Keratinocyte (primary cell): ENCODE measurements around the gene PAX5. TPM values are rescaled to one million over a fixed set of nuclear protein-coding genes. Genes with fewer than 3 reads are reported as not detected.

Experiments used
- DNase-seq: peaks from one replicate; pipeline ENCODE4 v3.0.0-alpha.2; 2011; ENCODE audit warnings: low read depth, missing footprints, low spot score
- FAIRE-seq: peaks from 2 replicates; lab custom pipeline; 2011; peaks lifted over from hg19 to GRCh38; lab: Jason Lieb, UNC
- H2AFZ ChIP-seq: 2 replicates; pipeline ENCODE4 v1.6.0; 2012; ENCODE audit warnings: low read length, control low read depth, inconsistent platforms; ENCODE audit not compliant: control insufficient read depth
- H3K27ac ChIP-seq: 2 replicates; pipeline ENCODE4 v1.5.1; 2011; ENCODE audit warnings: low read length; ENCODE audit not compliant: control insufficient read depth, insufficient read depth
- H3K27me3 ChIP-seq: 3 replicates; pipeline ENCODE4 v1.6.0; 2011; ENCODE audit warnings: low read length; ENCODE audit not compliant: control insufficient read depth, insufficient read depth; ENCODE audit errors: extremely low read depth
- H3K36me3 ChIP-seq, 2 experiments: 2 replicates in 1 of 2; 3 replicates in 1 of 2; pipeline ENCODE4 v1.5.1; 2011; ENCODE audit warnings: low read length in 2 of 2, mild to moderate bottlenecking in 1 of 2; ENCODE audit not compliant: control insufficient read depth in 2 of 2, insufficient read depth in 2 of 2; ENCODE audit errors: extremely low read depth in 1 of 2
- H3K4me1 ChIP-seq: 3 replicates; pipeline ENCODE4 v1.5.1; 2011; ENCODE audit warnings: low read length; ENCODE audit not compliant: control insufficient read depth, insufficient read depth; ENCODE audit errors: extremely low read depth
- H3K4me2 ChIP-seq: 3 replicates; pipeline ENCODE4 v1.6.0; 2011; ENCODE audit warnings: low read depth, low read length; ENCODE audit not compliant: control insufficient read depth, insufficient read depth; ENCODE audit errors: extremely low read depth
- H3K4me3 ChIP-seq, 3 experiments: fragments of 200-600 bp in 1 of 3; sonication (generic) in 1 of 3; 2 replicates in 2 of 3; 3 replicates in 1 of 3; pipeline ENCODE4 v1.5.1; 2011 to 2016; ENCODE audit warnings: low read length in 3 of 3, mild to moderate bottlenecking in 3 of 3, control low read depth in 2 of 3, inconsistent platforms in 1 of 3, low read depth in 1 of 3, mixed read lengths in 1 of 3, mixed run types in 1 of 3, moderate library complexity in 1 of 3; ENCODE audit not compliant: control insufficient read depth in 2 of 3, insufficient read depth in 2 of 3; ENCODE audit errors: extremely low read depth in 1 of 3
- H3K79me2 ChIP-seq: 2 replicates; pipeline ENCODE4 v1.6.0; 2012; ENCODE audit warnings: low read length; ENCODE audit not compliant: control insufficient read depth, insufficient read depth
- H3K9ac ChIP-seq: 3 replicates; pipeline ENCODE4 v1.6.0; 2011; ENCODE audit warnings: low read length; ENCODE audit not compliant: control insufficient read depth, insufficient read depth; ENCODE audit errors: extremely low read depth
- H3K9me1 ChIP-seq: 3 replicates; pipeline ENCODE4 v1.6.0; 2011; ENCODE audit warnings: low read length; ENCODE audit not compliant: control insufficient read depth, insufficient read depth; ENCODE audit errors: extremely low read depth
- H3K9me3 ChIP-seq: 2 replicates; pipeline ENCODE4 v1.5.1; 2012; ENCODE audit warnings: low read depth, low read length; ENCODE audit not compliant: control insufficient read depth
- H4K20me1 ChIP-seq: 3 replicates; pipeline ENCODE4 v1.6.0; 2011; ENCODE audit warnings: low read length; ENCODE audit not compliant: control insufficient read depth, insufficient read depth; ENCODE audit errors: extremely low read depth
- CTCF ChIP-seq, 3 experiments: IDR thresholded peaks in 1 of 3; conservative IDR thresholded peaks in 1 of 3; optimal IDR thresholded peaks in 1 of 3; 2 replicates in 2 of 3; 3 replicates in 1 of 3; pipeline versions ENCODE3 to v1.5.1; 2011; ENCODE audit warnings: low read length in 3 of 3, mild to moderate bottlenecking in 3 of 3, moderate library complexity in 2 of 3, control low read depth in 1 of 3, inconsistent platforms in 1 of 3; ENCODE audit not compliant: insufficient read depth in 2 of 3; ENCODE audit errors: extremely low read depth in 1 of 3
- EZH2 ChIP-seq: IDR thresholded peaks from one replicate; pipeline ENCODE4 v1.6.1; 2012; ENCODE audit warnings: inconsistent platforms, mild to moderate bottlenecking, low read length, moderate library complexity
- dilution Hi-C: fragments of 300-500 bp; cut with MboI; formaldehyde crosslinking; loops from one replicate; pipeline ENCODE4 v1.7.0; 2020; ENCODE audit warnings: low sequenced_read_pairs; ENCODE audit not compliant: extremely low pct_ligation_motif_present
- polyA plus RNA-seq, 5 experiments: library from polyadenylated mRNA; depleted of rRNA in 3 of 5; stranded (reverse) in 3 of 5; stranded (forward) in 1 of 5; unstranded in 1 of 5; fragments of >200 nt; gene quantifications; 1 replicate in 1 of 5; 2 replicates in 3 of 5; 3 replicates in 1 of 5; pipeline versions ENCODE4 v1.2.1 to v1.2.3, GENCODE V29; 2011 to 2012; ENCODE audit warnings: missing spikeins in 2 of 5, low read depth in 1 of 5, low replicate concordance in 1 of 5

The PAX5 gene
- polyA plus RNA-seq, 1 donor (not counting 4 experiments of a cell fraction or from before 2014, with no cell fraction given) = not detected

GRCh38 chr9:36798350-36799065 is 235.6 kb downstream of the PAX5 start:
- Histone ChIP-seq H3K79me2 (no peaks in the 10 kb centered on the region), H3K9me1 (no peaks in the 10 kb centered on the region), H3K9me3 (no peaks in the 10 kb centered on the region), H3K4me2 (no peak overlapping the region), H4K20me1 (no peaks in the 10 kb centered on the region), H3K9ac (no peak overlapping the region), H3K4me1 (no peaks in the 10 kb centered on the region), H3K27ac (no peak overlapping the region), H3K4me3 (no peak overlapping the region), H2AFZ (no peak overlapping the region), H3K36me3 (no peaks in the 10 kb centered on the region), H3K27me3 (peaks cover 6% of the 10 kb centered on the region)
- FAIRE-seq (no peak), DNase-seq (no peak)
- TF ChIP-seq EZH2 (no peak), CTCF (optimal IDR thresholded peaks at IDR 0.05 in 1 of 3, IDR thresholded peaks at IDR 0.05 in 1 of 3, conservative IDR thresholded peaks at IDR 0.05 in 1 of 3; ENCODE audit: extremely low read depth in 1 of 3, insufficient read depth in 2 of 3, low read length in 3 of 3) (peak; percentile 27 to 62 (median 29))
- dilution Hi-C loops = no loop called here

GRCh38 chr9:36797471-36798220 is 236.4 kb downstream of the PAX5 start:
- H3K9ac ChIP-seq = no peak overlapping the region
- peaks cover 6% of the 10 kb centered on the region for H3K27me3 ChIP-seq
- H3K4me2 ChIP-seq = no peak overlapping the region
- peaks cover 2% of the 10 kb centered on the region for H3K9me3 ChIP-seq
- no peaks in the 10 kb centered on the region for H3K36me3 ChIP-seq
- no peak overlapping the region for H3K27ac ChIP-seq
- FAIRE-seq (no peak), DNase-seq (no peak)
- no peak overlapping the region for H2AFZ ChIP-seq
- no peaks in the 10 kb centered on the region for H4K20me1 ChIP-seq
- no peak overlapping the region for H3K4me3 ChIP-seq
- TF ChIP-seq CTCF (optimal IDR thresholded peaks at IDR 0.05 in 1 of 3, IDR thresholded peaks at IDR 0.05 in 1 of 3, conservative IDR thresholded peaks at IDR 0.05 in 1 of 3; ENCODE audit: extremely low read depth in 1 of 3, insufficient read depth in 2 of 3, low read length in 3 of 3) (no peak), EZH2 (no peak)
- no peaks in the 10 kb centered on the region for H3K9me1 ChIP-seq
- no peaks in the 10 kb centered on the region for H3K79me2 ChIP-seq
- dilution Hi-C loops = no loop called here
- H3K4me1 ChIP-seq = no peaks in the 10 kb centered on the region
